Common myeloid progenitor, CD34-positive (primary cell): Measurements from ENCODE around the gene BMP5. TPM values are rescaled to one million over a fixed set of nuclear protein-coding genes. Genes with fewer than 3 reads are reported as not detected.

Source experiments
- CTCF ChIA-PET: fragments of 350-600 bp; sonication (Branson Sonifier 250); formaldehyde crosslinking; loops from one replicate; lab custom pipeline; 2021; ENCODE audit warnings: antibody characterized with exemption; lab: Charles Lee
- POLR2A ChIA-PET: fragments of 350-600 bp; sonication (Branson Sonifier 250); formaldehyde crosslinking; loops from one replicate; lab custom pipeline; 2021; ENCODE audit warnings: antibody characterized with exemption; lab: Charles Lee
- DNase-seq, 3 donors: peaks; one replicate each; pipeline versions ENCODE4 v3.0.0 to v3.0.0-alpha.2; 2013
- H3K27ac ChIP-seq, 2 experiments: 1 replicate in 1 of 2; 2 replicates in 1 of 2; pipeline ENCODE4 v1.7.0; 2013; ENCODE audit warnings: inconsistent platforms in 2 of 2, low read length in 2 of 2, mild to moderate bottlenecking in 2 of 2, low read depth in 1 of 2, moderate library complexity in 1 of 2; ENCODE audit not compliant: severe bottlenecking in 2 of 2, insufficient read depth in 1 of 2, poor library complexity in 1 of 2
- H3K27me3 ChIP-seq, 5 experiments: replicated peaks in 2 of 5; 1 replicate in 3 of 5; 2 replicates in 2 of 5; pipeline versions ENCODE4 v1.6.1 to v1.7.0; 2013; ENCODE audit warnings: low read length in 4 of 5, mild to moderate bottlenecking in 2 of 5, moderate library complexity in 2 of 5, inconsistent platforms in 1 of 5; ENCODE audit not compliant: insufficient read depth in 5 of 5, control insufficient read depth in 4 of 5
- H3K36me3 ChIP-seq, 4 experiments: 1 replicate in 2 of 4; 2 replicates in 2 of 4; pipeline versions ENCODE4 v1.6.1 to v1.7.0; 2013; ENCODE audit warnings: low read length in 3 of 4, control low read depth in 1 of 4, mild to moderate bottlenecking in 1 of 4; ENCODE audit not compliant: control insufficient read depth in 4 of 4, insufficient read depth in 4 of 4
- H3K4me1 ChIP-seq, 4 experiments: 1 replicate in 3 of 4; 2 replicates in 1 of 4; pipeline versions ENCODE4 v1.6.1 to v1.7.1; 2013; ENCODE audit warnings: low read length in 3 of 4, mild to moderate bottlenecking in 3 of 4, control low read depth in 1 of 4, inconsistent platforms in 1 of 4, moderate library complexity in 1 of 4; ENCODE audit not compliant: control insufficient read depth in 4 of 4, insufficient read depth in 4 of 4; ENCODE audit errors: control extremely low read depth in 1 of 4
- H3K4me3 ChIP-seq, 7 experiments: 1 replicate in 4 of 7; 2 replicates in 3 of 7; pipeline versions ENCODE4 v1.5.1 to v1.7.0; 2013; ENCODE audit warnings: mild to moderate bottlenecking in 7 of 7, low read length in 6 of 7, moderate library complexity in 6 of 7, inconsistent platforms in 2 of 7, low read depth in 2 of 7, control low read depth in 1 of 7; ENCODE audit not compliant: insufficient read depth in 4 of 7, control insufficient read depth in 1 of 7; ENCODE audit errors: extremely low read depth in 1 of 7
- H3K9me3 ChIP-seq, 5 experiments: 1 replicate in 4 of 5; 2 replicates in 1 of 5; pipeline versions ENCODE4 v1.6.1 to v1.7.1; 2013; ENCODE audit warnings: low read length in 4 of 5, mild to moderate bottlenecking in 2 of 5, inconsistent platforms in 1 of 5, low read depth in 1 of 5, moderate library complexity in 1 of 5; ENCODE audit not compliant: control insufficient read depth in 4 of 5, insufficient read depth in 2 of 5; ENCODE audit errors: control extremely low read depth in 1 of 5
- WGBS: methylation state at CpG from one replicate; pipeline ENCODE4 v1.1.5; 2013; ENCODE audit not compliant: insufficient coverage; 5-methylcytosine and 5-hydroxymethylcytosine counted together
- polyA plus RNA-seq: library from polyadenylated mRNA; unstranded; fragments of 120-200 nt; gene quantifications from one replicate; pipeline ENCODE4 v1.2.1, GENCODE V29; 2013

BMP5 gene
- not detected for polyA plus RNA-seq

GRCh38 chr6:55875400-55875799 is at the start of gene BMP5:
Gene BMP5 (minus strand): TSS chr6:55875590. CDS start chr6:55874865, 725 bp downstream.
- WGBS = no CpG with 5 or more reads among the region's 2 CpGs
- Histone ChIP-seq H3K4me1 (no peaks in the 10 kb centered on the region), H3K27me3 (peaks cover 0 to 7% (median 0%) of the 10 kb centered on the region in 5 experiments), H3K27ac (no peak within 1 kb of the TSS), H3K9me3 (no peaks in the 10 kb centered on the region), H3K36me3 (no peaks in the 10 kb centered on the region), H3K4me3 (no peak within 1 kb of the TSS)
- CTCF ChIA-PET = no interaction called here
- no peak for DNase-seq
- POLR2A ChIA-PET = no interaction called here

- H3K27ac ChIP-seq = no peak overlapping the region
- no peaks in the 10 kb centered on the region for H3K9me3 ChIP-seq
- DNase-seq = no peak
- H3K4me3 ChIP-seq = no peak overlapping the region
- POLR2A ChIA-PET = no interaction called here
- CTCF ChIA-PET = no interaction called here
- H3K36me3 ChIP-seq = no peaks in the 10 kb centered on the region
- no peaks in the 10 kb centered on the region for H3K27me3 ChIP-seq
- H3K4me1 ChIP-seq = no peaks in the 10 kb centered on the region
Observed at GRCh38 chr6:55922406-55922805, 47.0 kb upstream of the BMP5 start.

- DNase-seq = no peak
- H3K4me3 ChIP-seq = no peak overlapping the region
- no peaks in the 10 kb centered on the region for H3K9me3 ChIP-seq
- CTCF ChIA-PET = interaction anchor here (1.0 kb wide), 1 partner anchor 35 kb away, joined by 3 read pairs; no protein-coding TSS in a partner anchor
- H3K4me1 ChIP-seq = no peaks in the 10 kb centered on the region
- no peaks in the 10 kb centered on the region for H3K36me3 ChIP-seq
- POLR2A ChIA-PET = no interaction called here
- WGBS = 94% methylated on average over 2 of the region's 5 CpGs
- no peaks in the 10 kb centered on the region for H3K27me3 ChIP-seq
- no peak overlapping the region for H3K27ac ChIP-seq
Observed at GRCh38 chr6:55919716-55920308, 44.4 kb upstream of the BMP5 start.

GRCh38 chr6:55918639-55919038 is 43.2 kb upstream of the BMP5 start:
- Histone ChIP-seq H3K4me1 (no peaks in the 10 kb centered on the region), H3K36me3 (no peaks in the 10 kb centered on the region), H3K27me3 (no peaks in the 10 kb centered on the region), H3K27ac (no peak overlapping the region), H3K9me3 (no peaks in the 10 kb centered on the region), H3K4me3 (no peak overlapping the region)
- POLR2A ChIA-PET = no interaction called here
- CTCF ChIA-PET = no interaction called here
- DNase-seq = no peak
- WGBS = 100% methylated on average over 1 of the region's 2 CpGs

GRCh38 chr6:55917751-55918415 is 42.5 kb upstream of the BMP5 start:
- Histone ChIP-seq H3K27me3 (no peaks in the 10 kb centered on the region), H3K36me3 (no peaks in the 10 kb centered on the region), H3K9me3 (no peaks in the 10 kb centered on the region), H3K4me1 (no peaks in the 10 kb centered on the region), H3K4me3 (no peak overlapping the region), H3K27ac (no peak overlapping the region)
- DNase-seq = no peak
- ChIA-PET CTCF (no interaction called here), POLR2A (no interaction called here)
- WGBS = 67% methylated on average over 1 of the region's 3 CpGs

- H3K36me3 ChIP-seq = no peaks in the 10 kb centered on the region
- no peaks in the 10 kb centered on the region for H3K27me3 ChIP-seq
- H3K9me3 ChIP-seq = no peaks in the 10 kb centered on the region
- POLR2A ChIA-PET = no interaction called here
- no peaks in the 10 kb centered on the region for H3K4me1 ChIP-seq
- CTCF ChIA-PET = interaction anchor here (1.1 kb wide), 1 partner anchor 11 kb away, joined by 3 read pairs; no protein-coding TSS in a partner anchor
- no peak for DNase-seq
- H3K4me3 ChIP-seq = no peak overlapping the region
- no CpG with 5 or more reads among the region's 2 CpGs for WGBS
- no peak overlapping the region for H3K27ac ChIP-seq
Observed at GRCh38 chr6:55916188-55916587, 40.8 kb upstream of the BMP5 start.
